Measurements from ENCODE around the gene GALNT15. TPM values are rescaled to one million over a fixed set of nuclear protein-coding genes. Genes with fewer than 3 reads are reported as not detected.

Gene GALNT15
- total RNA-seq, 1 donor from 2014 or later: 0.95 TPM

- Histone ChIP-seq H3K9me3 (ENCODE audit: insufficient read depth, low read depth, low read length) (no peaks in the 10 kb centered on the region), H4K20me1 (ENCODE audit: insufficient read depth, low read length) (no peaks in the 10 kb centered on the region), H3K27ac (ENCODE audit: low read depth, low read length) (peak overlapping the region; percentile 72), H3K27me3 (ENCODE audit: insufficient read depth, low read length) (no peaks in the 10 kb centered on the region), H3K4me2 (ENCODE audit: low read length) (peak overlapping the region; percentile 70), H3K4me1 (ENCODE audit: insufficient read depth, low read length) (peaks cover 64% of the 10 kb centered on the region), H3K9ac (ENCODE audit: low read length) (peak overlapping the region; percentile 75), H3K36me3 (ENCODE audit: insufficient read depth, low read length) (no peaks in the 10 kb centered on the region), H3K79me2 (ENCODE audit: insufficient read depth, low read length) (peaks cover 4% of the 10 kb centered on the region), H3K4me3 (ENCODE audit: insufficient read depth, low read depth, low read length) (peak overlapping the region; percentile 0), H2AFZ (ENCODE audit: low read depth, low read length) (no peak overlapping the region)
- DNase-seq (ENCODE audit: low read depth) (peak; percentile 33), FAIRE-seq (no peak)
- H3K27me3 Mint-ChIP-seq (ENCODE audit: low read depth, unreplicated experiment): peaks cover 4% of the 10 kb centered on the region
- no peak overlapping the region for H3K4me3 Mint-ChIP-seq (ENCODE audit: unreplicated experiment)
- TF ChIP-seq EZH2 (IDR thresholded peaks at IDR 0.05; ENCODE audit: insufficient read depth, low read length): no peak
- no peak for TF ChIP-seq CTCF (IDR thresholded peaks at IDR 0.05; ENCODE audit: insufficient read depth, low read depth, low read length)
- H3K27ac Mint-ChIP-seq (ENCODE audit: unreplicated experiment): no peak overlapping the region
- H3K4me1 Mint-ChIP-seq (ENCODE audit: low read depth, unreplicated experiment): peaks cover 39% of the 10 kb centered on the region
- no peaks in the 10 kb centered on the region for H3K36me3 Mint-ChIP-seq (ENCODE audit: low read depth, unreplicated experiment)
- H3K9me3 Mint-ChIP-seq (ENCODE audit: unreplicated experiment): peaks cover 5% of the 10 kb centered on the region
These were observed 759 bp downstream of the GALNT15 start for GRCh38 chr3:16174976-16175901.

- Histone ChIP-seq H3K9ac (ENCODE audit: low read length) (peak overlapping the region; percentile 75), H3K4me2 (ENCODE audit: low read length) (peak overlapping the region; percentile 70), H3K79me2 (ENCODE audit: insufficient read depth, low read length) (peaks cover 4% of the 10 kb centered on the region), H3K4me1 (ENCODE audit: insufficient read depth, low read length) (peaks cover 66% of the 10 kb centered on the region), H3K36me3 (ENCODE audit: insufficient read depth, low read length) (no peaks in the 10 kb centered on the region), H2AFZ (ENCODE audit: low read depth, low read length) (no peak overlapping the region), H3K4me3 (ENCODE audit: insufficient read depth, low read depth, low read length) (peak overlapping the region; percentile 31), H3K27ac (ENCODE audit: low read depth, low read length) (no peak overlapping the region), H3K27me3 (ENCODE audit: insufficient read depth, low read length) (no peaks in the 10 kb centered on the region), H3K9me3 (ENCODE audit: insufficient read depth, low read depth, low read length) (no peaks in the 10 kb centered on the region), H4K20me1 (ENCODE audit: insufficient read depth, low read length) (no peaks in the 10 kb centered on the region)
- H3K4me3 Mint-ChIP-seq (ENCODE audit: unreplicated experiment): peak overlapping the region; percentile 17
- DNase-seq (ENCODE audit: low read depth) (no peak), FAIRE-seq (no peak)
- TF ChIP-seq CTCF (IDR thresholded peaks at IDR 0.05; ENCODE audit: insufficient read depth, low read depth, low read length): no peak
- no peak for TF ChIP-seq EZH2 (IDR thresholded peaks at IDR 0.05; ENCODE audit: insufficient read depth, low read length)
- peaks cover 47% of the 10 kb centered on the region for H3K4me1 Mint-ChIP-seq (ENCODE audit: low read depth, unreplicated experiment)
- H3K27me3 Mint-ChIP-seq (ENCODE audit: low read depth, unreplicated experiment): peaks cover 4% of the 10 kb centered on the region
- H3K9me3 Mint-ChIP-seq (ENCODE audit: unreplicated experiment): peaks cover 4% of the 10 kb centered on the region
- H3K36me3 Mint-ChIP-seq (ENCODE audit: low read depth, unreplicated experiment): no peaks in the 10 kb centered on the region
- H3K27ac Mint-ChIP-seq (ENCODE audit: unreplicated experiment): no peak overlapping the region
These were observed 2.0 kb downstream of the GALNT15 start for GRCh38 chr3:16176391-16177030.

Data from astrocyte (in vitro differentiated cells and primary cell).